Measurements from ENCODE around the gene COL5A3. TPM values are rescaled to one million over a fixed set of nuclear protein-coding genes. Genes with fewer than 3 reads are reported as not detected.

COL5A3 gene
- polyA plus RNA-seq, 1 of the 3 experiments (the other 2 are of a cell fraction): under 0.01 TPM

- ChIA-PET CTCF (interaction anchor here (1.0 to 4.2 kb wide), 3 partner anchors 14 to 82 kb away, joined by 4 to 14 read pairs (median 10); no protein-coding TSS in a partner anchor), POLR2A (no interaction called here)
- H3K27me3 ChIP-seq (ENCODE audit: insufficient read depth): no peaks in the 10 kb centered on the region
- no peaks in the 10 kb centered on the region for H3K9me2 ChIP-seq
- H2AFZ ChIP-seq (ENCODE audit: low read depth): peak overlapping the region; percentile 88
- peaks cover 15% of the 10 kb centered on the region for H3F3A ChIP-seq (replicated peaks; ENCODE audit: insufficient read depth)
- no peaks in the 10 kb centered on the region for H4K20me1 ChIP-seq (ENCODE audit: insufficient read depth)
- H3K4me3 ChIP-seq (ENCODE audit: low read depth in 2 of 2, low read length in 1 of 2): no peak overlapping the region
- no peaks in the 10 kb centered on the region for H3K36me3 ChIP-seq (replicated peaks in 1 of 2; ENCODE audit: control insufficient read depth in 1 of 2, insufficient read depth in 2 of 2, low read length in 1 of 2)
- peak overlapping the region; percentile 61 for H3K4me2 ChIP-seq
- H3K4me1 ChIP-seq (ENCODE audit: control insufficient read depth in 1 of 2, insufficient read depth in 2 of 2, low read depth in 1 of 2, low read length in 1 of 2): peaks cover 8 to 10% of the 10 kb centered on the region in 2 experiments; a peak in 2 of 4 replicates
- no peaks in the 10 kb centered on the region for H3K79me2 ChIP-seq (ENCODE audit: insufficient read depth)
- DNase-seq: peak; percentile 78
- no peaks in the 10 kb centered on the region for H3K9me3 ChIP-seq
- H3K27ac ChIP-seq (ENCODE audit: low read depth in 2 of 2, low read length in 1 of 2): peak overlapping the region; percentile 22 to 98
- H3K9ac ChIP-seq: peak overlapping the region; percentile 70; the same call in 1 of the 2 replicates
- 2% methylated on average over 14 of the region's 18 CpGs for WGBS (ENCODE audit: low lambda C conversion rate)
- TF ChIP-seq SIN3A (IDR thresholded peaks at IDR 0.05; ENCODE audit: borderline replicate concordance, low read depth, low read length) (no peak; the same call in 1 of the 2 replicates), POLR2AphosphoS5 (IDR thresholded peaks at IDR 0.05; ENCODE audit: low read depth, low read length) (peak; percentile 65; the same call in 1 of the 2 replicates), EZH2phosphoT487 (IDR thresholded peaks at IDR 0.05; ENCODE audit: borderline replicate concordance, low read depth) (no peak), YY1 (IDR thresholded peaks at IDR 0.05; ENCODE audit: low read depth) (no peak), FOXJ3 (CRISPR knock-in tag; IDR thresholded peaks at IDR 0.05) (no peak), MXI1 (IDR thresholded peaks at IDR 0.05; ENCODE audit: low read depth, low read length) (peak; percentile 38; the same call in 1 of the 2 replicates), USF1 (IDR thresholded peaks at IDR 0.05; ENCODE audit: borderline replicate concordance, low read depth) (no peak), JUND (IDR thresholded peaks at IDR 0.05) (peak; percentile 49; the same call in 1 of the 2 replicates), EP300 (IDR thresholded peaks at IDR 0.05; ENCODE audit: borderline replicate concordance in 1 of 2, low read depth in 1 of 2, low read length in 1 of 2) (peak; percentile 53 to 73; a peak in 3 of 4 replicates), MEF2A (IDR thresholded peaks at IDR 0.05; ENCODE audit: borderline replicate concordance, low read depth) (no peak), NFIC (IDR thresholded peaks at IDR 0.05; ENCODE audit: borderline replicate concordance) (peak; percentile 87), CHD2 (IDR thresholded peaks at IDR 0.05; ENCODE audit: low read length, partially characterized antibody) (no peak), GATA2 (CRISPR knock-in tag; IDR thresholded peaks at IDR 0.05) (no peak), TEAD4 (IDR thresholded peaks at IDR 0.05; ENCODE audit: borderline replicate concordance, insufficient read depth) (no peak), GABPA (IDR thresholded peaks at IDR 0.05; ENCODE audit: low read depth) (no peak), TAF1 (IDR thresholded peaks at IDR 0.05; ENCODE audit: borderline replicate concordance, low read depth, low read length) (no peak), RAD21 (IDR thresholded peaks at IDR 0.05; ENCODE audit: low read length) (no peak), PBX3 (IDR thresholded peaks at IDR 0.05) (no peak), NRF1 (IDR thresholded peaks at IDR 0.05; ENCODE audit: low read depth, low read length) (no peak), SMC3 (IDR thresholded peaks at IDR 0.05; ENCODE audit: low read depth, low read length) (no peak), TCF12 (IDR thresholded peaks at IDR 0.05) (peak; percentile 98), ZBTB33 (IDR thresholded peaks at IDR 0.05; ENCODE audit: borderline replicate concordance, low read depth) (no peak), FOXM1 (IDR thresholded peaks at IDR 0.05; ENCODE audit: low read depth) (no peak), RCOR1 (IDR thresholded peaks at IDR 0.05; ENCODE audit: low read length) (no peak)
- TF ChIP-seq, protein P1, sequence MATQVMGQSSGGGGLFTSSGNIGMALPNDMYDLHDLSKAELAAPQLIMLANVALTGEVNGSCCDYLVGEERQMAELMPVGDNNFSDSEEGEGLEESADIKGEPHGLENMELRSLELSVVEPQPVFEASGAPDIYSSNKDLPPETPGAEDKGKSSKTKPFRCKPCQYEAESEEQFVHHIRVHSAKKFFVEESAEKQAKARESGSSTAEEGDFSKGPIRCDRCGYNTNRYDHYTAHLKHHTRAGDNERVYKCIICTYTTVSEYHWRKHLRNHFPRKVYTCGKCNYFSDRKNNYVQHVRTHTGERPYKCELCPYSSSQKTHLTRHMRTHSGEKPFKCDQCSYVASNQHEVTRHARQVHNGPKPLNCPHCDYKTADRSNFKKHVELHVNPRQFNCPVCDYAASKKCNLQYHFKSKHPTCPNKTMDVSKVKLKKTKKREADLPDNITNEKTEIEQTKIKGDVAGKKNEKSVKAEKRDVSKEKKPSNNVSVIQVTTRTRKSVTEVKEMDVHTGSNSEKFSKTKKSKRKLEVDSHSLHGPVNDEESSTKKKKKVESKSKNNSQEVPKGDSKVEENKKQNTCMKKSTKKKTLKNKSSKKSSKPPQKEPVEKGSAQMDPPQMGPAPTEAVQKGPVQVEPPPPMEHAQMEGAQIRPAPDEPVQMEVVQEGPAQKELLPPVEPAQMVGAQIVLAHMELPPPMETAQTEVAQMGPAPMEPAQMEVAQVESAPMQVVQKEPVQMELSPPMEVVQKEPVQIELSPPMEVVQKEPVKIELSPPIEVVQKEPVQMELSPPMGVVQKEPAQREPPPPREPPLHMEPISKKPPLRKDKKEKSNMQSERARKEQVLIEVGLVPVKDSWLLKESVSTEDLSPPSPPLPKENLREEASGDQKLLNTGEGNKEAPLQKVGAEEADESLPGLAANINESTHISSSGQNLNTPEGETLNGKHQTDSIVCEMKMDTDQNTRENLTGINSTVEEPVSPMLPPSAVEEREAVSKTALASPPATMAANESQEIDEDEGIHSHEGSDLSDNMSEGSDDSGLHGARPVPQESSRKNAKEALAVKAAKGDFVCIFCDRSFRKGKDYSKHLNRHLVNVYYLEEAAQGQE (IDR thresholded peaks at IDR 0.05; ENCODE audit: low read depth, low read length): peak; percentile 56; the same call in 1 of the 2 replicates
- TF ChIP-seq, protein P2, sequence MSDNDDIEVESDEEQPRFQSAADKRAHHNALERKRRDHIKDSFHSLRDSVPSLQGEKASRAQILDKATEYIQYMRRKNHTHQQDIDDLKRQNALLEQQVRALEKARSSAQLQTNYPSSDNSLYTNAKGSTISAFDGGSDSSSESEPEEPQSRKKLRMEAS (IDR thresholded peaks at IDR 0.05; ENCODE audit: low read depth): peak; percentile 94; the same call in 1 of the 2 replicates
Observed at GRCh38 chr19:9945319-9945966, 64.9 kb downstream of the COL5A3 start.

All from SK-N-SH (cell line).